AG20443 (cell line): ENCODE results near the gene GNAI2.
"Not testable (repeated sequence)": the region's sequence is repeated elsewhere in the genome, so short reads cannot be mapped to it uniquely, and the experiment has no call there.

Source experiments
- DNase-seq: peaks from one replicate; pipeline ENCODE4 v3.0.0; 2012; ENCODE audit warnings: low spot score, mixed read lengths

GNAI2 gene

DNA sequence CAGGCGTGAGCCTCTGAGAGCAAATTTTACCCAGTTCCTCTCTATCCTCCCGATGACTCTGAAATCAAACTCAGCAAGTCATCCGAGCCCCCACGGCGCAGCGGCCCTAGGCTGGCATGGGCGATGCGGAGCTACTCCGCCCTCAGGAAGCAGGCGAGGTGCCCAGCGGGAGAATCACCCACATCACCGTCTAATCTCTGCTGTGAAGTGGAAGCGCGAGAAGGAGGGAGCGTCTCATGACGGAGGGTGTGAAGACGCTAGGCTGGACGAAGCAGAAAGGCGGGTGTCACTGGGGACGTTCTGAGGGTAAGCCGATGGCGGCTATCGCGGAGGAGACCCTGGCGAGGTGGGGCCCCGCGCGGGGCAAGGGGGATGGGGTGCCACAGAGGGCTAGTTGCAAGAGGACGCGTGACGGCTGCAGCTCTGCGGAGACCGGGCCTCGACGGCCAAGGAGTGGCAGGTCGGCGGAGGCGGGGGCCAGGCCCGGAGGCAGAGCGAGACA, 9.1 kb upstream of the GNAI2 start:
- DNase-seq = no peak

DNA sequence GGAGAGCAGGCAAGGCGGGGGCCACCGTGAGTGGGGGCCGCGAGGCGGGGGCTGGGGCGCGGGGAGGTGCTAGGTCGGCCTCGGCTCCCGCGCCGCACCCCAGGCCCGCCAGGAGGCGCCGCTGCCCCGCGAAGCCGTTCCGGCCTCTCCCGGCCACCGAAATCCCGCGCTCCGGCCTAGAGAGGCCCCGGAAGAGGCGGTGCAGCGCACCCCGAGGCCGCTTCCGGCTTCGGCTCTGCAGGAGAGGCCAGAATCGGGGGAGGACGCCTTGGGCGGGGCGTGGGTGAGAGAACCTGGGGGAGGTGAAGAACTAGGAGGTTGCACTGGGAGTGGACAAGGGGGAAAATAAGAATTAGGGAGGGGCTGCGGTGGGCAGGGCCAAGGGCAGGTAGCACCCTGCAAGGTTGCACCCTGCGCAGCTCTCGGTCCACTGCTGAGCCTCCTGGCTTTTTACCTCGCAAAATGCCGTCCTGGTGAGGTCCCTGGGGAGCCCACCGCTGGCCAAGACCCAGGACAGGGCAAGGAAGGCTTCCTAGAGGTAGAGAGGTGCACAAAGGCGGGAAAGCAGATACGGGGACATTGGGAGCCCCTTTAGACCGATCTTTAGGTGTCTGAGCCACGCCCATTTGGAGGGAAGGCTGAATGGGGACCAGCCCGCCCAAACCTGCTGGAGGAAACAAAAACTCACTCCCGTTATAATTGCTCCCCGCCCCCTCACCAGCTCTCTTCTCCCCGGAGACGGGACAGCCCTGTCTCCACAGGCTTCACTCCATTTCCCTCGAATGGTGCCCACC, 8.4 kb upstream of the GNAI2 start:
- peak; percentile 95 for DNase-seq

DNA sequence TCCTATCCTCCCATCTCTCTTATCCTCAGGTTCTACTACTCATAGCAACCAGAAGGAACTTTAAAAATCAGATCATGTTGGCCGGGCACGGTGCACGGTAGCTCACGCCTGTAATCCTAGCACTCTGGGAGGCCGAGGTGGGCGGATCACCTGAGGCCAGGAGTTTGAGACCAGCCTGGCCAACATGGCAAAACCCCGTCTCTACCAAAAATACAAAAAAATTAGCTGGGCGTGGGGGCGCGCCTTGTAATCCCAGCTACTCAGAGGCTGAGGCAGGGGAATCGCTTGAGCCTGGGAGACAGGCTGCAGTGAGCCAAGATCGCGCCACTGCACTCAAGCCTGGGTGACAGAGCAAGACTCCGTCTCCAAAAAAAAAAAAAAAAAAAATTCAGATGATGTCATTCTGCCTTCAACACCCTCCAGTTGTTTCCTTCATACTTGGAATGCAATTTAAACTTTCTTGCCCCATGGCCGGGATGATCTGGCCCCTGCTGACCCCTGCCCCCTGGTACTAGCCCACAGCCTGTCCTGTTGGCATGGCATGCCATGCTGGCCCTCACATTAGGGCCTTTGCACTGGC, 7.7 kb upstream of the GNAI2 start:
- not testable (repeated sequence) for DNase-seq

DNA sequence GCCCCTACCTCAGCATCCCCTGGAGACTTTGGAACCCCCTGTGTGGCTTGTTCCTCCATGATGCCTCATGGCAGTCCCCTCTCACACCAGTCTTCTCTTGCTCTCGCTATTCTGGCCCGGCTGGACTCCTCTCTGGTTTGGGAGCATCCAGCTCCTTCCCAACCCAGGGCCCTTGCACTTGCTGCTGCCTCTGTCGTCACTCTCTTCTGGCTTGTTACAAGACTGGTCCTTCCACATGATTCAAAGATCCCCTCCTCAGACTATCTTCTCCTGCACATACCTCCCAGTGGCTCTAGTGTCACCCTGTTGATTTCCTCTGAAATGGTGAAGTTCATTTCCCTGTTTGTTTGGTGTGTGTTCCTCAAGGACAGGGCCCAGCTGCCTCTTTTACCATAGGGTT, 6.5 kb upstream of the GNAI2 start:
- DNase-seq = no peak

DNA sequence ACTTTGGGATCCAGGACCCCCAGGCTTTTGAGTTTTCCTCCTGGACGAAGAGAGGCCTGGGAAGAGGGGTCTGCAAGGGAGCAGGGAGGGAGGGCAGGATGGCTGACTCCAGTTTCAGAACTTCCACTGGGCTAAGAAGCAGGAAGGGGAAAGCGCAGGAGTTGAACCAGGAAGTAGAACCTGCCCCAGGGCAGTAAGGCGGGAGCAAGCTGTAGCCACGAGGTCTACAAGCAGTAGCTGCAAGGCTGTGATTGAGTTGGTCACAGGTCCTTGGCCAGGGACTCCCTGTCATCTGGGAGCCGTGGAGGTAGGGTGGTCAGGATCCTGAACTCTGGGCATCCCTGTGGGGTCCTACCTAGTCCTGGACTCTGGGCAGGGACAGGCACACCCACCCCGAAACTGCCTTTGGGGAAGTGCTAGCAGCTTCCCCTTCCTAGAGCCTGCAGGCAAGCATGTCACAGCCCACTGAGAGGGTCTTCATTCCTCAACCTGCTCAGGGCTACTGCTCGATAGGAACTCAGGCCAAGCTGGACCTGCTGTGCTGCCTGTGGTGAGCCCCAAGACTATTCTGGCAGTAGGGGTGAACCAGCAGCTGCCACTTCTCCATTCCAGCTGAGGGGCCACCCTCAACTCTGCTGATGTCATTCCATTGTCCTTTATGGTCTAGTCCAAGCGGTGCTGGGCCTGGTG, 5.8 kb upstream of the GNAI2 start:
- no peak for DNase-seq

DNA sequence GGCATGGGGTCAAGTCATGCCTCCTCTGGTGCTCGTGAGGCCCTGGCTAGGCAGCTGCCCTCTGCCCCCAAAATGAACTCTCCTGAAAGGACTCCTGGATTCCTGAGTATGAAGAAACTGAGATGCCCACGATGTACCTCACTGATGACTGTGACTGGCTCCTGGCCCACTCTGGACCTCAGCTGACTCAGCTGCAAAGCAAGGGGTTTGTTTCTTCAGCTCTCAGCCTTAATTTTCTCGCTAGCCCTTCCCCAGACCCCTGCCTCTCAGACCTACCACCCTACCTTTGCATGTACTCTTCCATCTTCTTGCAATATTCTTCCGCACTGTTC, 5.2 kb upstream of the GNAI2 start:
- DNase-seq = no peak

DNA sequence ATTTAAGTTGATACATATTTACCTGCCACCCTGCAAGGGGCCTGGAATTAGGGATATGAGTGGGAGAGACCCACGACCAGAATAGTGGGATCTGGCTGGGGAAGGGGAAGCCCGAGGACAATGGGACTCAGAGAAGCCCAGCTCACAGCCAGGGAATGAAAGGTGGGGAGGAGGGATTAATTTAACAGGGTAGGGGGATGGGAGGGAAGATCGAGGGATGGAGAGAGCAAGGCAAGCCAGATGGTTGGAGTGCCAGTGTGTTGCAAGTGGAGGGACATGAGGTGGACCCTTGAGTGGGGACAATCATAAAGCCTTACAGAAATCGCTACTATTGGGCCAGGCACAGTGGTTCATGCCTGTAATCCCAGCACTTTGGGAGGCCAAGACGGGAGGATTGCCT, 4.4 kb upstream of the GNAI2 start:
- DNase-seq = no peak

DNA sequence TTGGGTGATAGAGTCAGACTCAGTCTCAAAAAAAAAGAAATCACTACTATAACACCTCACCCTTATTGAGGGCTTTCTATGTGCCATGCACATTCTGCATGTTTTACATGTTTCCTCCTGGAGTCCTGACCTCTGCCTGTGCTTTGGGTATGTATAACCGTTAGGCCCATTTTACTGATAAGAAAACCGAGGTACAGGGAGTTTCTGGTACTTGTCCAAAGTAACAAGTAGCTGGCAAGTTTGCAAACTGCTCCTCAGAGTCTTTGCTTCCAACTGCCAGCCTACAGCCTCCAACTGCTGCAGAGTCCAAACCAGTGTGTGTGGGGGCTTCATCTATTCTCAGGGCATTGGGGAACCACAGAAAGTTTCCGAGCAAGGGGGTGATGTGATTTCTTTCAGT, 3.7 kb upstream of the GNAI2 start:
- DNase-seq = no peak

DNA sequence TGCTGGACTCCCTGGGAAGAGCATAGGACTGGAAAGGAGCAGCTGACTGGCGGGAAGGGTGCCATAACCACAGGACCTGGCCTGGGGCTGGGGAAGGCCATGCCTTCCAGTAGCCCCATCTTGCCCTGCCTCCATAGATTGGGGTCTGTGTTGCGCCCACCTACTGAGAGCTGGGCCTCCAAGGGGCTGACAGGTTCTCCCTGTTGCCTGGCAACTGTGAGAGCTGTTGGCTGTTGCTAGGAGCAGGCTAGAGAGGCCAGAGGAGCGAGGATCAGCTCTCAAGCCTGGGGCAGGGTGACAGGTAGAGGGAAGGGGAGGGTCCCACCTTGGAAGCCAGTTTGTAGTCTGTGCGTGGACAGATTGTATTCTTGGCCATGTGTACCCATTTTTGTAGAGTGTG, 2.8 kb upstream of the GNAI2 start:
- DNase-seq = no peak

DNA sequence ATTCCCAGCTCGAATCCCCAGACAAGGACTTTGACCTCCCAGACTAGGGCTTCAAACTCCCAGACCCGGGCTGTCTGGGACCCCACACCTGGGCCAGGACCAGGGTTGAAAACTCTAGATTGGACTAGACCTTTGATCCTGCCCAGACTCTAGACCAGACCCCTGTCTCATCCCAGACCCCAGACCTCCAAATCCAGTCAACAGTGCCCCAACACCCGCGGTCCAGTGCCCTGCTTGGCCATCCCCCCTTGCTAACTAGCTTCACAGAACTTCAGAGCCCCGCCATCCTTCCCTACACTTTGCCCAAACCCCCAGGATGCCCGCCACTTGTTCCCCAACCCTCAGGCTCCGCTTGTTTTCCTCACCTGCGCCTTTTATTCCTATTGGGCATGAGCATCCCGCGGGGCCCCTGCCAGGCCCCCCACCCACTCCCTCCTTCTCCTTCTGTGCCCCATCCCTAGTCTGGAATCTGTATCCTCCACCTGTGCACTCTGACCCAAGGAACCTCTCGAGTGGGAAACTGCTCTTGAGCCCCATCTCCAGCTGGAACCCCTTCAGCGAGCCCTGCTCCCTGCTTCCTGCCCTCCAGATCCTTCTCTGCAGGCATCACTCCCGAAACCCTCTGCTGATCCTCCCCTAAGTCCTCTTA, 604 bp downstream of the GNAI2 start:
- DNase-seq = no peak

DNA sequence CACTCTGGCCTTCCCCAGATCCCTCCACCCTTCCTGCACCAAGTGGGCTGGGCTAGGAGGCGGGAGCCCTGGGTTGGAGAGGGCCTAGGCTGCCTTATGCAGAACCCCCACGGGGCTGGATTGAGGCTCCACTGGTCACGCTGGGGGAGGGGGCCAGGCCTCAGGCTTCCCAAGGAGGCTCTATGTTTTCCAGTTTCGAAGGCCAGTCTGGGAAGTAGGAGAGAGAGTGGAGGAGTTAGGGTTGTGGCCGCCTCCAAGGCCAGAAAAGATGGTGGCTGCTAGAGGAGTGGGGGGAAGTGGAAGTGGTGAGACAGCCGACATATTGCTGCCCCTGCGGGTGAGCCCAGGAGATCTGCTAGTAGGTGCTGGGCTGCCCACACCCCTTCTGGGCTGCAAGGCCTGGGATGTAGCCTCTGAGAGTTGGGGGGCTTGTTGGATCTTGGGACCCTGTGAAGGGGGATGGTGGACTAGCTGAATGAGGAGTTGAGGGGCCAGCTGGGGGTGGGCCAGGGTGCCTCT, 1.2 kb downstream of the GNAI2 start:
- DNase-seq = peak; percentile 40

DNA sequence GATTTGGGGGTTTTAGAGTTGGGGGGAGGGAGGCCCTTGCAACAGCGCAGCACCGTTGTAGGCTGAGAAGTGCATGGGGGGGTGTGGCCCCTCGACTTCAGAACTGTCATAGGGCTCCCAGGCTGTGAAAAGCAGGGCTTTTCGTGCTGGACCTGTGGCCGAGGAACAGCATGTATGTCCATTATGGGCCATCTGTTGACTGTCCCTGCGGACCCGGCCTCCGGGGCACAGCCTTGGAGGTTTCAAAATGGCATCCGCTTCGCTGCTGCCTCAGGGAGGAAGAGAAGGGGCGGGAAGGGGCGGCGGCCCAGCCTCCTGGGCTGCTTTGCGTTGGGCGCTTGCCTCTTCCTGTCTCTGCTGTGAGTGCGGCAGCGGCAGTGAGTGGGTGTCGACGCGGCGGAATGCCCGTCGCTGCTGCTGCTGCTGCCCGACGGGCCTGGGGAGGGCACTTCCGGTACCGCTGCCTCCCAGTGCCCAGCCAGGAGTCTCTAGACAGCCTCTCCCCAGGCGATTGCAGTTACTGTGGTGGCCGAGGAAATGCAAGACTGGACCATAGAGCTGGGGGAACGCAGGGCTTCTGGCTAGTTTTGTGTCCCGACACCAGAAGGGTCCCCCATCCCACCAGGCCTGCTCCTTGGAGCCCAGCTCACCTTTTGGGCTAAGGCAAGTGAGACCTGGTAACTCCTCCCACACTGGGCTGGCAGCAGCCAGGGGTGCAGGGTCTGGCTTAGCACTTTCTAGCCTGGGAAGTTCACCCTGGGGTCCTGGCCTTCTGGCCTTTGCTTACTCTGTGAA, 1.9 kb downstream of the GNAI2 start:
- DNase-seq = peak; percentile 84

DNA sequence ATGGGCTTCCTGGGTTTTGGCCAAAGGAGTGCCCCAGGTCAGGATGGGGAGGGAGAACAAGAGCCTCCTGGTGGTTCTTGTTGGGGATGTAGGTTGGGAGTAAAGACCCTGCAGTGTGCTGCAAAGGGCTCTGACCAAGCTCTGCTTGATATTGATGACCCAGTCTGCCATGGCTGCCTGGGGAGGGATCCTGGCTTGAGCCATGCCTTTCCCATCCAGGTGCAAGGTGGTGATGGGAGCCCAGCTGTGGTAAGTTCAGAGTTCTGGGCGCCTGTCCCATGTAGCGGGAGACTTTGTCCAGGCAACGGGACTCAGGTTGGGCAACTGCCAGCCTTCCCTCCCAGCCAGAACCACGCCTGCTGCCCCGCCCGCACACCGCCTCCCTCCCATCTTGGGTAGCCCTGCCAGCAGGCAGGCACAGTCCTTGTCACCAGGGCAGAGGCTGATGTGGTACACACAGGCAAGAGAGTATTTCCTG, 2.6 kb downstream of the GNAI2 start:
- peak; percentile 77 for DNase-seq

DNA sequence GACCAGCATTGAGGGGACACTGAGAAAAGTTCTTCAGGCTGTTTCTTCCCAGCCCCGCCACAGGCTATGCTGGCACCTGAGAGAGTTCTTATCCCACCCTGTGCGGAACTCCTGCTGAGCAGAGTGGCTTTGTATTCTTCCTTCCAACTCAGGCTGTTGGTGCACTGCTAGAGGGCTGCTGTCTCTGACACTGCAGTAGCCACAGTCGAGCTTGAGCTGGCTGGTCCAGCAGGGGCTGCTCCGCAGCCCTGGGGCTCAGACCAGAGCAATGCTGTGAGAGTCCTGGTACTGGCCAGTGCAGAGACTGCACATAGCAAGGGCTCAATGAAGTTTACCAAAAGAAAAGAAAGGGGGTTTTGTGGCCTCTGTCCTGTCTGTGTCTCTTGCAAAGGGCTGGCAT, 3.6 kb downstream of the GNAI2 start:
- no peak for DNase-seq

DNA sequence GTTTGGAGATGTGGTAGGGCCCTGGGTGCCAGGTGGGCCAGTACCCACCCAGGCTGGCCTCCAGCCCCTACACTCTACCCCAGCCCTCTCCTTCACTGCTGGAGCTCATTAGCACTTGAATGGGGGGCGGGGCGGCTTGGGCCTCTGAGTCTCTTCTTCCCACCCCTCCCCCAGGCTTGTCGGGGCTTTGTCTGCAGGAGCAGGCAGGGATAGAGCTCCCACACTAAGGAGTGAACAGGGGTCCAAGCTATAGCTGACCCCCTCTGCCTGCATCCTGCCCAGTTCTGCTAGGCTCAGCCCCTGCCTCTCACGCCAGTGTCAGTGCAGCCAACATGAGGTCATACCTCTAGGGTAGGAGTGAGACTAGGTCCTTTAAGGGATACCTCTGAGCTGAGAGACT, 5.2 kb downstream of the GNAI2 start:
- no peak for DNase-seq

DNA sequence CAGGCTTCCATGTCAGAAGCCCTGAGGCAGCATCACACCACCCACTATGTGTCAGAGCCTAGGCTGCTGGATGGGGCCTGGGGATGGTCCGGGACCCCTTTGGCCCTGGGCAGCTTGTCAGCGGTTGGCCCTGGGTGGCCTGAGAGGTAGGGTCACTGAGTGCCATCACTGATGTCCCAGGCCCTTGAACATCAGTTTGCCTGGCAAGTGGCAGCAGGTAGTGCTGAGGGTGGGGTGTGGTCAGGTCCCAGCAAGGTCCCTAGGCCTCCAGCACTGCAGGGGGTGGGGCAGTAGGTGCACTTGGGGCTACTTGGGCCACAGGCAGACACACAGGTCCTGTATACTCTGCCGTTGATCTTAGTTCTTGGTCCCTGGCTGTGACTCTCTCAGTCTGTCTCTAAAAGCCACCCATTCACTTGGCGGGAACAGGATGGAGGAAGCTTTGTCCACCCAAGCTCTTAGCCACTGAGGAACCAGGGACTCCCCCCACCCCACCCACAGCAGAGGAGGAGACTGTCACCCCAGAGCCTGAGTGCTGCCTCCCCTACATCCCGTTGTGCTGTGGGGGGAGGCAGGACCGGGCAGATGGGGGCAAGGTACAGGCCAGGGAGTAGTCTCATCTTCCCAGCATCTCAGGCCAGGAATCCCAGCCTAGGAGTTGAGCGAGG, 5.8 kb downstream of the GNAI2 start:
- DNase-seq = no peak

DNA sequence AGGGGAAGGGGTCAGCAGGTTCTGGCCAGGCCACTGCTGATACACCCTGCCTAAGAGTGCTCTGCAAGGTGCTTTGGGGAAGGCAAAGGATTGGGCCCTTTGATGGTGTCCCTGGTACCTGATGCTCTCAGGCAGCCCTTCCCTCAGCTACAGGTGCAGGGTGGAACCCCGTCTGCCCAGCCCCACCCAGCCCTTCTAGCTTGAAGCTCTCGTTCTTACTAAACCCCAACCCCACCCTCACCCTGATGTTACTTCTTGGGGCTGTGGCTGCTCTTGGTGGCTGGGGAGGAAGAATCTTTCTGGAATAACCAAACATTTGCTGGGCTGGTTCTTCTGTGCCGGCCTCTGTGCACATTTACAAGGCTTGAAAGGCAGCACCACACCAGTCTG, 6.4 kb downstream of the GNAI2 start:
- DNase-seq = no peak

DNA sequence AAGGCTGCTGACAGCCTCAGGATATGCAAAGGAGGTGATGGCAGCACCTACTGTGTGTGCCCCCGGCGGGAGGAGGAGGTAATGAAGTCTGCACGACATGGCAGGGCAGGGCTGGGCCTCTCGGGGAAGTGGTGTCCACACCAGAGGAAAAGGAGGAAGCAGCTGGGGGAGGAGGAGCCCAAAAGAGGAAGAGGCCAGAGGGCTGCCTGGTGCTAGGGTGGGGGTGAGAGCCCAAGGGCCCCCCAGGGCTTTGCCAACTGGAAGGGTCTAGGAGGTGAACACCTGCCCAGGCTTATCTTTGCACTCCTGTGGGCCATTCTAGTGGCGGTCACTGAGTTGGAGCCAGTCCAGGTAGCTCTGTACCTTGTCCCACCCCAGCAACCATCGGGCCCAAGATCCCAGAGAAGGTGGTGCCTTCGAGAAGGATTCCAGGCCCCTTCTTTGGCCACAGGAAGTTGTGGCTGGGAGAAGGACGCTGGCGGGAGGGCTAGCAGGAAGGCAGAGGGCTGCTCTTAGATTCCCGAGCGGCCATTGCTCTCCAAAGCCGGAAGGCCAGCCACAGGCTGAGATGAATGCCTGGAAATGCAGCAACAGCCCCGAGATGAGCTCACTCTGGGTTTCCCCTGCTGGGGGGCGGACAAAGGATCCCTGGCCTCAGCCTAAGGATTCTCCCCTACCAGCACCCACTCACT, 7.0 kb downstream of the GNAI2 start:
- peak; percentile 48 for DNase-seq

DNA sequence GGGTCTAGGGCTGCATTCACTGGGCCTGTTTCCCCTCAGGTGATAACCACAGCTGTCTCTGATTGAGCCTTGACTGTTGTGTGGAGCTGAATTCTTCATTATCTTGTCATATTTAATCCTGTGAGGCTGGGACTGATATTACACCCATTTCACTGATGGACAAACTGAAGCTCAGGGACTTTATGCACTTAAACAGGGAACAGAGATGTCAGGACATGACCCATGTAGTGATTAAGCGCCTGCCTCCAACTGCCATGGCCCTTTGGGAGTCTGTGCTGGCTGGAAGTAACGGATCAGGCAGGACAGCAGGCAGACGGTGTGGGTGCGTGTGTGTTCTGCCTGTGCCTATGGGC, 7.5 kb downstream of the GNAI2 start:
- no peak for DNase-seq

DNA sequence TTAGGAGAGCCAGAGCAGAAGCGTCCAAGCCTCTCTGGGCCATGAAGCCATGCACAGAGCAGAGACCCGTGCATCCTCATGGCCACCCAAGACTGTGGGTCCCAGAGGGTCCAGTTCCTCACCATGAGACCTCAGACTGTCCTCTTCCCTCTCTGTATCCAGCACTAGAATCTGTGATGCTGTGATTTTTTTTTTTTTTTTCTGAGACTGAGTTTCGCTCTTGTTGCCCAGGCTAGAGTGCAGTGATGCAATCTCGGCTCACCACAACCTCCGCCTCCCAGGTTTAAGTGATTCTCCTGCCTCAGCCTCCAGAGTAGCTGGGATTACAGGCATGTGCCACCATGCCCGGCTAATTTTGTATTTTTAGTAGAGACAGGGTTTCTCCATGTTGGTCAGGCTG, 8.8 kb downstream of the GNAI2 start:
- not testable (repeated sequence) for DNase-seq
